GM18909 (cell line): Measurements from ENCODE around the gene KRCC1.

Source experiments
- ATAC-seq: cut with Tn5 transposase; IDR thresholded peaks from one replicate; pipeline ENCODE4 v1.9.1; 2021; ENCODE audit warnings: mild to moderate bottlenecking; ENCODE audit not compliant: unreplicated experiment, poor library complexity

Gene KRCC1

GRCh38 chr2:88078643-88079172, 23.1 kb upstream of the KRCC1 start:
- no peak for ATAC-seq

GRCh38 chr2:88077080-88077479, 21.5 kb upstream of the KRCC1 start:
- ATAC-seq, result no peak

GRCh38 chr2:88074854-88075292, 19.3 kb upstream of the KRCC1 start:
- ATAC-seq, result no peak

GRCh38 chr2:88074150-88074549, 18.6 kb upstream of the KRCC1 start:
- ATAC-seq, result no peak

GRCh38 chr2:88071365-88071764, 15.8 kb upstream of the KRCC1 start:
- no peak for ATAC-seq

GRCh38 chr2:88070055-88070454, 14.5 kb upstream of the KRCC1 start:
- ATAC-seq, result no peak

GRCh38 chr2:88069117-88069516, 13.5 kb upstream of the KRCC1 start:
- ATAC-seq, result no peak

- no peak for ATAC-seq
Observed at GRCh38 chr2:88068044-88068443, 12.5 kb upstream of the KRCC1 start.

- ATAC-seq, result no peak
Observed at GRCh38 chr2:88067598-88067997, 12.0 kb upstream of the KRCC1 start, which contains the start of gene SMYD1. Gene SMYD1, plus strand, starts transcription at chr2:88067825. Its CDS starts 40 bp downstream, at chr2:88067865.

- ATAC-seq, result no peak
Observed at GRCh38 chr2:88067189-88067588, 11.6 kb upstream of the KRCC1 start.

GRCh38 chr2:88066543-88066942, 11.0 kb upstream of the KRCC1 start:
- no peak for ATAC-seq

- ATAC-seq, result no peak
Observed at GRCh38 chr2:88061295-88061694, 5.7 kb upstream of the KRCC1 start.

GRCh38 chr2:88060907-88061275, 5.3 kb upstream of the KRCC1 start:
- no peak for ATAC-seq

- peak; percentile 40 for ATAC-seq
Observed at GRCh38 chr2:88059979-88060906, 4.7 kb upstream of the KRCC1 start.

GRCh38 chr2:88058191-88058590, 2.6 kb upstream of the KRCC1 start:
- ATAC-seq, result no peak

GRCh38 chr2:88057437-88057844, 1.9 kb upstream of the KRCC1 start:
- no peak for ATAC-seq

- ATAC-seq, result no peak
Observed at GRCh38 chr2:88054782-88055370, 707 bp downstream of the KRCC1 start.

- ATAC-seq, result no peak
Observed at GRCh38 chr2:88053934-88054781, 1.4 kb downstream of the KRCC1 start.

GRCh38 chr2:88053296-88053695, 2.3 kb downstream of the KRCC1 start:
- ATAC-seq, result no peak

GRCh38 chr2:88051792-88052191, 3.8 kb downstream of the KRCC1 start:
- ATAC-seq, result no peak
